Muscle of leg (tissue), 11 donors: Measurements from ENCODE around the gene DMXL2. TPM values are rescaled to one million over a fixed set of nuclear protein-coding genes. Genes with fewer than 3 reads are reported as not detected.
"Not testable (repeated sequence)": the region's sequence is repeated elsewhere in the genome, so short reads cannot be mapped to it uniquely, and the experiment has no call there.

Source experiments
- DNase-seq: peaks from one replicate; pipeline ENCODE4 v3.0.0; 2013
- H3K27ac ChIP-seq: one replicate; pipeline ENCODE4 v1.5.1; 2013; ENCODE audit warnings: mild to moderate bottlenecking, low read length, control low read depth
- H3K27me3 ChIP-seq: one replicate; pipeline ENCODE4 v1.6.1; 2013; ENCODE audit warnings: low read length; ENCODE audit not compliant: control insufficient read depth, insufficient read depth
- H3K36me3 ChIP-seq: one replicate; pipeline ENCODE4 v1.6.1; 2013; ENCODE audit warnings: low read length; ENCODE audit not compliant: control insufficient read depth, insufficient read depth
- H3K4me1 ChIP-seq: one replicate; pipeline ENCODE4 v1.6.1; 2013; ENCODE audit warnings: low read length; ENCODE audit not compliant: control insufficient read depth, insufficient read depth
- H3K4me3 ChIP-seq: one replicate; pipeline ENCODE4 v1.5.1; 2013; ENCODE audit warnings: low read length, control low read depth
- H3K9me3 ChIP-seq: replicated peaks from 2 replicates; pipeline ENCODE4 v1.6.1; 2013; ENCODE audit warnings: low read depth, low read length; ENCODE audit not compliant: control insufficient read depth
- WGBS: methylation state at CpG from one replicate; pipeline ENCODE4 v1.1.5; 2013; ENCODE audit warnings: missing lambda C conversion rate; ENCODE audit not compliant: insufficient coverage; 5-methylcytosine and 5-hydroxymethylcytosine counted together
- polyA plus RNA-seq, 8 donors: library from polyadenylated mRNA; unstranded; fragments of 120-200 nt; gene quantifications; one replicate each; pipeline versions ENCODE4 v1.2.1 to v1.2.3, GENCODE V29; 2013; ENCODE audit warnings: inconsistent platforms in 1 of 8, low replicate concordance in 1 of 8; ENCODE audit not compliant: insufficient read length in 8 of 8, insufficient read depth in 1 of 8
- total RNA-seq: library from RNA; stranded (reverse); fragments of 120-200 nt; gene quantifications from one replicate; pipeline ENCODE4 v1.2.4, GENCODE V29; 2013

Gene DMXL2
- total and polyA plus RNA-seq, 9 donors, result 13.9 to 27.0 (median 21.4) TPM

DNA sequence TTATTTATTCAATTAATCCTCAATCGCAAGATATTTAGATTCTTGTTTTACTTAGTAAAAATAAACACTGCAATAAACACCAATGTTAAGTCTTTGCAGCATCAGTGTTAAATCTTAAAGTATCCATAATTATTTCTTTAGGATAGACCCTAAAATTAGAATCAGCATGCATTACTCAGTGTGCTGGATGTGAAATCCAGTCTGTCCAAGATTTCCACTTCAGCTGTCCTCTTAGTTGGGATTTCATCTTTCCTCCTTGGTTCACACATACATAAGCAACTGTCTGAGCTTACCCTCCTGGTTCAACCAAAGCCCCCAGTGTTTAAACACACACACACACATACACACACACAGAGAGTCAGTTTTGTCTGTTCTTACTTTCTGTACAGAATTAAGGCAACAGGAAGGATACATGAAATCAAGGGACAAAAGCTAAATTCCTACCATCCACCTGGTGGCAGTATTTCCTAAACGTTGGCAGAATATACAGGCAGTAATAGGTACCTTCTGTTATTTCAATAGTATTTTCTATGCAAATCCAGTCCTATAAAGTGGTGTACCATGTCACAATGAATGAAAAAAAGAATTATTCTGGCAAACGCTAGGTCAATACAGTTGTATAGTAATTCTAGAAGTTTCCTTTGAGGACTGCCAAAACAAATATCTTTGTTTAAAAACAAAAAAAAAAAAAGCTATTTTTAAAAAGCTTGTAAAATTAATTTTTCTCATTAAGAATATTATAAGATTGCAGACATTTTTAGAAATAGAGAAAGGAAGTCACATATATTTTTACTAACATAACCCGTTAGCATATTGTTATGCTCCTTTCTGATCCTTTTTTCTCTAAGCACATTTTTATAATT lies 27.3 kb upstream of the DMXL2 start:
- peak; percentile 86 for DNase-seq
- no peaks in the 10 kb centered on the region for H3K9me3 ChIP-seq
- no CpG with 5 or more reads among the region's 4 CpGs for WGBS
- no peaks in the 10 kb centered on the region for H3K27me3 ChIP-seq
- no peaks in the 10 kb centered on the region for H3K36me3 ChIP-seq
- H3K4me1 ChIP-seq, result no peaks in the 10 kb centered on the region
- H3K27ac ChIP-seq, result no peak overlapping the region
- H3K4me3 ChIP-seq, result no peak overlapping the region

DNA sequence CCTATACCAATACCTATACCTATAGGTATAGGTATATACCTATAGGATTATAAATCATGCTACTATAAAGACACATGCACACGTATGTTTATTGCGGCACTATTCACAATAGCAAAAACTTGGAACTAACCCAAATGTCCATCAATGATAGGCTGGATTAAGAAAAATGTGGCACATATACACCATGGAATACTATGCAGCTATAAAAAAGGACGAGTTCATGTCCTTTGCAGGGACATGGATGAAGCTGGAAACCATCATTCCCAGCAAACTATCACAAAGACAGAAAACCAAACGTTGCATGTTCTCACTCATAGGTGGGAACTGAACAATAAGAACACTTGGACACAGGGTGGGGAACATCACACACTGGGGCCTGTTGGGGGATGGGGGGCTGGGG lies 26.1 kb upstream of the DMXL2 start:
- not testable (repeated sequence) for H3K36me3 ChIP-seq, H3K4me3 ChIP-seq, H3K4me1 ChIP-seq, DNase-seq, H3K9me3 ChIP-seq, H3K27ac ChIP-seq, H3K27me3 ChIP-seq
- WGBS, result no CpG with 5 or more reads among the region's 4 CpGs

GRCh38 chr15:51648101-51648500 lies 25.5 kb upstream of the DMXL2 start:
- WGBS, result no CpG with 5 or more reads among the region's 1 CpG

GRCh38 chr15:51647128-51647562 lies 24.6 kb upstream of the DMXL2 start:
- Histone ChIP-seq H3K4me3 (no peak overlapping the region), H3K9me3 (no peaks in the 10 kb centered on the region), H3K36me3 (no peaks in the 10 kb centered on the region), H3K27ac (no peak overlapping the region), H3K27me3 (no peaks in the 10 kb centered on the region), H3K4me1 (no peaks in the 10 kb centered on the region)
- WGBS, result 10% methylated on average over 1 of the region's 3 CpGs
- DNase-seq, result peak; percentile 78

More at GRCh38 chr15:51648101-51648500, 25.5 kb upstream of the DMXL2 start:
- not testable (repeated sequence) for H3K9me3 ChIP-seq, H3K4me3 ChIP-seq, H3K36me3 ChIP-seq, H3K4me1 ChIP-seq, H3K27me3 ChIP-seq, DNase-seq, H3K27ac ChIP-seq

- no CpG with 5 or more reads among the region's 1 CpG for WGBS
- no peak overlapping the region for H3K27ac ChIP-seq
- no peak overlapping the region for H3K4me3 ChIP-seq
- no peaks in the 10 kb centered on the region for H3K9me3 ChIP-seq
- no peaks in the 10 kb centered on the region for H3K27me3 ChIP-seq
- DNase-seq, result no peak
- H3K4me1 ChIP-seq, result no peaks in the 10 kb centered on the region
- no peaks in the 10 kb centered on the region for H3K36me3 ChIP-seq
Measured at GRCh38 chr15:51642696-51643095, 20.1 kb upstream of the DMXL2 start.

DNA sequence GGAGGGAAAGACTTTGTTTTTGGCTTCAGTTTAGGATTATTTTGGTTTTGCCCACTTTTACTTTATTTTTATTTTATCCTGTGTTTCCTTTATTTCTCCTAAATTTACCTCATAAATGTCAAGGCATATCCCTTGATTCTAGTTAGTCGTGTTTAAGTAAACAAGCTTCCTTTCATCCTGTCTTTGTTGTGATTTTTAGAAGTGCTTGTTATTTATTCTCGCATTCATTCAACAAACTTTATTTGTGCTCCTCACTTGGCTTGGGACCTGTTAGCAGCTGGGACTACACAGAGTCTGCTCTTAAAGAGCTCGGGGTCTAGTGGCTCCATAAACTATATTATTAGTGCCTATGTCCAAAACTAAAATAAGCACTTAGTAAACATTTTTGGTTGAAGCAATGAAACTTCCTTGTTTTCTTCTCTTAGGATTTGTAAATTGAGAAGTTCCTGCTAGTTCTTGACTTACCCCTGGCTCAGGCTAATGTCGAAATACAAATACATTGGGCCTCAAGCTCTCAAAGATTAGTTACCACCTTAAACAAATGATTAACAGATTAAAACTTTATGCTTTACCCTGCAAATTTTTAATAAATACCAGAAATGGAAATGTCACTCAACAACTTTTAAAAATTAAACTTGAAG lies 19.0 kb upstream of the DMXL2 start:
- Histone ChIP-seq H3K4me3 (no peak overlapping the region), H3K27ac (no peak overlapping the region), H3K36me3 (no peaks in the 10 kb centered on the region), H3K27me3 (no peaks in the 10 kb centered on the region), H3K4me1 (no peaks in the 10 kb centered on the region), H3K9me3 (no peaks in the 10 kb centered on the region)
- DNase-seq, result no peak
- WGBS, result 57% methylated on average over 1 of the region's 4 CpGs

- H3K4me1 ChIP-seq, result no peaks in the 10 kb centered on the region
- H3K27me3 ChIP-seq, result no peaks in the 10 kb centered on the region
- H3K4me3 ChIP-seq, result no peak overlapping the region
- no peaks in the 10 kb centered on the region for H3K36me3 ChIP-seq
- WGBS, result 86% methylated on average over 1 of the region's 3 CpGs
- H3K27ac ChIP-seq, result no peak overlapping the region
- DNase-seq, result no peak
- no peaks in the 10 kb centered on the region for H3K9me3 ChIP-seq
Measured at GRCh38 chr15:51634591-51635198, 12.1 kb upstream of the DMXL2 start.

DNA sequence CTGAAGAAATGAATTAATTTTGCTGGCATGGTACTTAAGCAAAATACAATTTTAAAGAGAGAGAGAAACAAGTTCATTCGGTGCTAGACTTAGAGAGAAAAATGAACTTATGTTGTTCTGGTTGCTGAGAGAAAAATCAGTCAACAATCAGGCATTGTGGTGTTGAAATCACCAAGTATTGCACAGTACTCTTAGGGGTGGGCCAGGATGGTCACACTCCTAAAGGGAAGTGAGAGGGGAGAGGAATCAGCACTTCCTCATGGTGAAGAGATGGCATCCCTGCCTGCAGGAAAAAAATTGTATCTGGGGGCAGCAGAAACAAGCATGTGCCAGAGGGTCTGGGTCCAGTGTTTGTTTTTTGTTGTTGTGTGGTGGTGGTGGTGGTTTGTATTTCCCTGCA lies 7.0 kb upstream of the DMXL2 start:
- DNase-seq, result peak; percentile 69
- H3K4me1 ChIP-seq, result no peaks in the 10 kb centered on the region
- H3K27me3 ChIP-seq, result no peaks in the 10 kb centered on the region
- no peaks in the 10 kb centered on the region for H3K36me3 ChIP-seq
- H3K9me3 ChIP-seq, result no peaks in the 10 kb centered on the region
- peak overlapping the region; percentile 62 for H3K27ac ChIP-seq
- no peak overlapping the region for H3K4me3 ChIP-seq
- WGBS, result 57% methylated on average over 1 of the region's 1 CpG

DNA sequence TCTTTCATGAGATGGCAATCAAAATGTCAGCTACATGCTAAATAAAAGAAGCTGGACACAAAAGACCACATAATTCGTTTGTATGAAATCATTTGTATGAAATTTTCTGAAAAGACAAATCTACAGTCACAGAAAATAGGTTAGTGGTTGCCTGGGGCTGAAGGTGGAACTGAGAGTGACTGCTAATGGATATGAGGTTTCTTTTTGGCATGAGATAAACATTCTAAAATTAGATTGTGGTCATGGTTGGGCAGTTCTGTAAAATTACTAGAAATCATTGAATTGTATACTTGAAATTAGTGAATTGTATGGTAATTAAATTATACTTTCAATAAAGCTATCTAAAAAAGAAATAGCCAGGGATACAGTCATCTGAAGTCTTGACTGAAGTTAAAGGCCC lies 2.7 kb upstream of the DMXL2 start:
- H3K36me3 ChIP-seq, result no peaks in the 10 kb centered on the region
- H3K4me3 ChIP-seq, result no peak overlapping the region
- H3K27me3 ChIP-seq, result no peaks in the 10 kb centered on the region
- peaks cover 2% of the 10 kb centered on the region for H3K4me1 ChIP-seq
- no CpG with 5 or more reads among the region's 1 CpG for WGBS
- H3K27ac ChIP-seq, result no peak overlapping the region
- DNase-seq, result no peak
- no peaks in the 10 kb centered on the region for H3K9me3 ChIP-seq

GRCh38 chr15:51624022-51624421 lies 1.5 kb upstream of the DMXL2 start:
- H3K27ac ChIP-seq, result no peak overlapping the region
- WGBS, result no CpG with 5 or more reads among the region's 4 CpGs
- no peak for DNase-seq
- H3K4me1 ChIP-seq, result peaks cover 2% of the 10 kb centered on the region
- no peaks in the 10 kb centered on the region for H3K36me3 ChIP-seq
- no peak overlapping the region for H3K4me3 ChIP-seq
- H3K9me3 ChIP-seq, result no peaks in the 10 kb centered on the region
- no peaks in the 10 kb centered on the region for H3K27me3 ChIP-seq
